ENCODE results near the gene CPEB4. TPM values are rescaled to one million over a fixed set of nuclear protein-coding genes. Genes with fewer than 3 reads are reported as not detected.

CPEB4 gene
- total RNA-seq, 5 donors from 2014 or later (not counting 1 experiment from before 2014, with no cell fraction given): 13.8 to 25.9 (median 14.9) TPM

GRCh38 chr5:173963182-173963838 lies 75.2 kb downstream of the CPEB4 start:
- POLR2A ChIA-PET: no interaction called here
- no peaks in the 10 kb centered on the region for H3K9me3 ChIP-seq
- H3K27ac Mint-ChIP-seq: peak overlapping the region; percentile 31 to 36

GRCh38 chr5:173963867-173964441 lies 75.8 kb downstream of the CPEB4 start:
- Histone ChIP-seq H3K36me3 (ENCODE audit: control insufficient read depth in 2 of 2, extremely low read depth in 1 of 2, insufficient read depth in 1 of 2, low read length in 1 of 2) (no peaks in the 10 kb centered on the region), H3K4me3 (ENCODE audit: control insufficient read depth in 1 of 2, extremely low read depth in 1 of 2, low read length in 1 of 2) (no peak overlapping the region), H3K9me3 (no peaks in the 10 kb centered on the region), H3K4me1 (ENCODE audit: control insufficient read depth in 1 of 2, extremely low read depth in 1 of 2, insufficient read depth in 2 of 2, low read length in 2 of 2) (peaks cover 3 to 15% of the 10 kb centered on the region in 2 experiments), H3K27me3 (replicated peaks in 1 of 2; ENCODE audit: control insufficient read depth in 2 of 2, extremely low read depth in 1 of 2, insufficient read depth in 2 of 2, low read length in 1 of 2) (no peaks in the 10 kb centered on the region), H3K27ac (ENCODE audit: low read length) (no peak overlapping the region)
- WGBS (ENCODE audit: insufficient coverage): 33% methylated on average over 1 of the region's 19 CpGs
- Mint-ChIP-seq H3K4me1 (peaks cover 24 to 30% (median 28%) of the 10 kb centered on the region in 3 donors), H3K9me3 (no peaks in the 10 kb centered on the region), H3K4me3 (peak overlapping the region in 1 of 3 donors; percentile 44), H3K36me3 (no peaks in the 10 kb centered on the region), H3K27ac (peak overlapping the region in 1 of 2 donors; percentile 17), H3K27me3 (no peaks in the 10 kb centered on the region)
- CTCF ChIA-PET: interaction anchor here (1.0 to 1.4 kb wide), 3 partner anchors 9 to 348 kb away, joined by 3 to 6 read pairs (median 3); partner anchors contain the start of gene BOD1 (in 1 of the 2)
- peak; percentile 40 to 89 (median 64) for ATAC-seq (replicated peaks in 1 of 4)
- POLR2A ChIA-PET: no interaction called here
- DNase-seq: peak in 31 of 35 experiments; percentile 8 to 72 (median 40)

More at GRCh38 chr5:173963182-173963838, 75.2 kb downstream of the CPEB4 start:
- ATAC-seq (replicated peaks in 1 of 4) (no peak), DNase-seq (no peak)
- Mint-ChIP-seq H3K27me3 (no peaks in the 10 kb centered on the region), H3K4me1 (peaks cover 24 to 30% (median 28%) of the 10 kb centered on the region in 3 donors), H3K4me3 (no peak overlapping the region), H3K36me3 (no peaks in the 10 kb centered on the region), H3K9me3 (no peaks in the 10 kb centered on the region)
- H3K27me3 ChIP-seq (replicated peaks in 1 of 2; ENCODE audit: control insufficient read depth in 2 of 2, extremely low read depth in 1 of 2, insufficient read depth in 2 of 2, low read length in 1 of 2): no peaks in the 10 kb centered on the region
- H3K4me3 ChIP-seq (ENCODE audit: control insufficient read depth in 1 of 2, extremely low read depth in 1 of 2, low read length in 1 of 2): no peak overlapping the region
- peaks cover 3 to 15% of the 10 kb centered on the region in 2 experiments for H3K4me1 ChIP-seq (ENCODE audit: control insufficient read depth in 1 of 2, extremely low read depth in 1 of 2, insufficient read depth in 2 of 2, low read length in 2 of 2)
- no peak overlapping the region for H3K27ac ChIP-seq (ENCODE audit: low read length)
- CTCF ChIA-PET: interaction anchor here (1.0 to 1.4 kb wide), 3 partner anchors 10 to 347 kb away, joined by 3 to 6 read pairs (median 3); partner anchors contain the start of gene BOD1 (in 1 of the 2)
- H3K36me3 ChIP-seq (ENCODE audit: control insufficient read depth in 2 of 2, extremely low read depth in 1 of 2, insufficient read depth in 1 of 2, low read length in 1 of 2): no peaks in the 10 kb centered on the region
- WGBS (ENCODE audit: insufficient coverage): 100% methylated on average over 2 of the region's 10 CpGs

- peaks cover 3 to 15% of the 10 kb centered on the region in 2 experiments for H3K4me1 ChIP-seq (ENCODE audit: control insufficient read depth in 1 of 2, extremely low read depth in 1 of 2, insufficient read depth in 2 of 2, low read length in 2 of 2)
- H3K4me3 Mint-ChIP-seq: peak overlapping the region in 1 of 3 donors; percentile 44
- DNase-seq (no peak), ATAC-seq (replicated peaks in 1 of 4) (peak in 1 of 4 experiments; percentile 34)
- H3K4me1 Mint-ChIP-seq: peaks cover 24 to 30% (median 28%) of the 10 kb centered on the region in 3 donors
- no peak overlapping the region for H3K27ac ChIP-seq (ENCODE audit: low read length)
- H3K4me3 ChIP-seq (ENCODE audit: control insufficient read depth in 1 of 2, extremely low read depth in 1 of 2, low read length in 1 of 2): no peak overlapping the region
- H3K27me3 Mint-ChIP-seq: peaks cover 0 to 3% of the 10 kb centered on the region in 2 donors
- no peaks in the 10 kb centered on the region for H3K9me3 Mint-ChIP-seq
- H3K36me3 Mint-ChIP-seq: no peaks in the 10 kb centered on the region
- H3K27me3 ChIP-seq (replicated peaks in 1 of 2; ENCODE audit: control insufficient read depth in 2 of 2, extremely low read depth in 1 of 2, insufficient read depth in 2 of 2, low read length in 1 of 2): no peaks in the 10 kb centered on the region
- H3K27ac Mint-ChIP-seq: no peak overlapping the region
- no peaks in the 10 kb centered on the region for H3K9me3 ChIP-seq
- WGBS (ENCODE audit: insufficient coverage): no CpG with 5 or more reads among the region's 1 CpG
- ChIA-PET CTCF (interaction anchor here (1.0 to 1.4 kb wide), 2 partner anchors 8 to 349 kb away, joined by 3 to 6 read pairs; partner anchors contain the start of gene BOD1 (in 1 of the 2)), POLR2A (no interaction called here)
- H3K36me3 ChIP-seq (ENCODE audit: control insufficient read depth in 2 of 2, extremely low read depth in 1 of 2, insufficient read depth in 1 of 2, low read length in 1 of 2): no peaks in the 10 kb centered on the region
Measured at GRCh38 chr5:173964506-173964905, 76.4 kb downstream of the CPEB4 start.

- 69% methylated on average over 2 of the region's 4 CpGs for WGBS (ENCODE audit: insufficient coverage)
- no peak overlapping the region for H3K27ac Mint-ChIP-seq
- H3K9me3 ChIP-seq: no peaks in the 10 kb centered on the region
- H3K27ac ChIP-seq (ENCODE audit: low read length): no peak overlapping the region
- H3K36me3 ChIP-seq (ENCODE audit: control insufficient read depth in 2 of 2, extremely low read depth in 1 of 2, insufficient read depth in 1 of 2, low read length in 1 of 2): no peaks in the 10 kb centered on the region
- H3K27me3 Mint-ChIP-seq: peaks cover 8 to 9% of the 10 kb centered on the region in 2 donors
- H3K4me3 Mint-ChIP-seq: no peak overlapping the region
- no peaks in the 10 kb centered on the region for H3K9me3 Mint-ChIP-seq
- H3K36me3 Mint-ChIP-seq: no peaks in the 10 kb centered on the region
- H3K27me3 ChIP-seq (replicated peaks in 1 of 2; ENCODE audit: control insufficient read depth in 2 of 2, extremely low read depth in 1 of 2, insufficient read depth in 2 of 2, low read length in 1 of 2): peaks cover 0 to 8% of the 10 kb centered on the region in 2 experiments
- DNase-seq: no peak
- CTCF ChIA-PET: interaction anchor here (1.0 kb wide), 2 partner anchors 351 to 352 kb away, joined by 3 to 10 read pairs; partner anchors contain the start of gene BOD1 (in 1 of the 2)
- H3K4me1 Mint-ChIP-seq: peaks cover 24 to 30% (median 28%) of the 10 kb centered on the region in 3 donors
- peaks cover 3 to 15% of the 10 kb centered on the region in 2 experiments for H3K4me1 ChIP-seq (ENCODE audit: control insufficient read depth in 1 of 2, extremely low read depth in 1 of 2, insufficient read depth in 2 of 2, low read length in 2 of 2)
- POLR2A ChIA-PET: no interaction called here
- H3K4me3 ChIP-seq (ENCODE audit: control insufficient read depth in 1 of 2, extremely low read depth in 1 of 2, low read length in 1 of 2): no peak overlapping the region
- no peak for ATAC-seq (replicated peaks in 1 of 4)
Measured at GRCh38 chr5:173967241-173967640, 79.1 kb downstream of the CPEB4 start.

- ATAC-seq (replicated peaks in 1 of 4): no peak
- no peak overlapping the region for H3K27ac ChIP-seq (ENCODE audit: low read length)
- H3K36me3 ChIP-seq (ENCODE audit: control insufficient read depth in 2 of 2, extremely low read depth in 1 of 2, insufficient read depth in 1 of 2, low read length in 1 of 2): no peaks in the 10 kb centered on the region
- H3K4me1 Mint-ChIP-seq: peaks cover 23 to 26% (median 25%) of the 10 kb centered on the region in 3 donors
- H3K4me3 Mint-ChIP-seq: no peak overlapping the region
- H3K9me3 Mint-ChIP-seq: no peaks in the 10 kb centered on the region
- peaks cover 8 to 9% of the 10 kb centered on the region in 2 donors for H3K27me3 Mint-ChIP-seq
- CTCF ChIA-PET: no interaction called here
- DNase-seq: no peak
- H3K9me3 ChIP-seq: no peaks in the 10 kb centered on the region
- no peaks in the 10 kb centered on the region for H3K36me3 Mint-ChIP-seq
- no peak overlapping the region for H3K27ac Mint-ChIP-seq
- POLR2A ChIA-PET: no interaction called here
- peaks cover 0 to 19% of the 10 kb centered on the region in 2 experiments for H3K27me3 ChIP-seq (replicated peaks in 1 of 2; ENCODE audit: control insufficient read depth in 2 of 2, extremely low read depth in 1 of 2, insufficient read depth in 2 of 2, low read length in 1 of 2)
- no peak overlapping the region for H3K4me3 ChIP-seq (ENCODE audit: control insufficient read depth in 1 of 2, extremely low read depth in 1 of 2, low read length in 1 of 2)
- H3K4me1 ChIP-seq (ENCODE audit: control insufficient read depth in 1 of 2, extremely low read depth in 1 of 2, insufficient read depth in 2 of 2, low read length in 2 of 2): peaks cover 3 to 23% of the 10 kb centered on the region in 2 experiments
- 95% methylated on average over 6 of the region's 9 CpGs for WGBS (ENCODE audit: insufficient coverage)
Measured at GRCh38 chr5:173968154-173968797, 80.1 kb downstream of the CPEB4 start.
